PFSK-1 (cell line): ENCODE results near the gene MYH13.

ENCODE experiments used
- FOXP2 ChIP-seq: optimal IDR thresholded peaks from 2 replicates; pipeline ENCODE3; 2011; ENCODE audit warnings: borderline replicate concordance, control low read depth, inconsistent platforms; ENCODE audit not compliant: insufficient read depth; ENCODE audit errors: extremely low read length, extremely low read depth
- POLR2AphosphoS5 ChIP-seq: IDR thresholded peaks from 2 replicates; pipeline ENCODE4 v1.6.1; 2012; ENCODE audit warnings: low read depth, mild to moderate bottlenecking, control low read depth, low read length, moderate library complexity
- SIN3A ChIP-seq: IDR thresholded peaks from 2 replicates; pipeline ENCODE4 v1.6.1; 2012; ENCODE audit warnings: mild to moderate bottlenecking, low read length, moderate library complexity, borderline replicate concordance; ENCODE audit not compliant: insufficient read depth
- TAF1 ChIP-seq: IDR thresholded peaks from 2 replicates; pipeline ENCODE4 v1.6.1; 2012; ENCODE audit warnings: low read length, control low read depth, borderline replicate concordance; ENCODE audit not compliant: insufficient read depth
- TF ChIP-seq, protein P1 (sequence below), 2 experiments: IDR thresholded peaks; 2 replicates each; pipeline versions ENCODE4 v1.6.1 to v1.8.0; 2011 to 2012; ENCODE audit warnings: low read depth in 2 of 2, low read length in 2 of 2, control low read depth in 1 of 2, inconsistent platforms in 1 of 2, mild to moderate bottlenecking in 1 of 2, moderate library complexity in 1 of 2; ENCODE audit not compliant: insufficient read depth in 1 of 2

DNA sequence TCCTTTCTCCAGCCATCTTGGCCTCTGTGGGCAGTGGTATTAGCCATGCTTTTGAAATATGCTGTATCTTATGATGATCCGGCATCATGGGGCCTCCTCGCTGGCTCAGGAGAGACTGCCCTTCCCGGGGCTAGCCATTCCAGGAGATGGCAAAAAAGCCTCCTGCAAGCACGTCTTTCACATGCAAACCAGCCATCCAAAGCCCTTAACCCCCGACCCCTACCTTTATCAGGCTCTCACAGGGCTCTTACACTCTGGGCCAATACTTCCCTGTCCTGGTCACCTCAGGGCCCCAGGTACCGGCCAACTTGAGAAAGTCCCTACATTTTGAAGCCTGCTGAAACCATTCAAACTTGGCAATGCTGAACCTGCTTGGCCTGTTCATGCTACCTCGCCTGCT, 36.4 kb downstream of the MYH13 start:
- TF ChIP-seq TAF1 (no peak), POLR2AphosphoS5 (no peak), SIN3A (no peak), FOXP2 (no peak)
- TF ChIP-seq, protein P1, sequence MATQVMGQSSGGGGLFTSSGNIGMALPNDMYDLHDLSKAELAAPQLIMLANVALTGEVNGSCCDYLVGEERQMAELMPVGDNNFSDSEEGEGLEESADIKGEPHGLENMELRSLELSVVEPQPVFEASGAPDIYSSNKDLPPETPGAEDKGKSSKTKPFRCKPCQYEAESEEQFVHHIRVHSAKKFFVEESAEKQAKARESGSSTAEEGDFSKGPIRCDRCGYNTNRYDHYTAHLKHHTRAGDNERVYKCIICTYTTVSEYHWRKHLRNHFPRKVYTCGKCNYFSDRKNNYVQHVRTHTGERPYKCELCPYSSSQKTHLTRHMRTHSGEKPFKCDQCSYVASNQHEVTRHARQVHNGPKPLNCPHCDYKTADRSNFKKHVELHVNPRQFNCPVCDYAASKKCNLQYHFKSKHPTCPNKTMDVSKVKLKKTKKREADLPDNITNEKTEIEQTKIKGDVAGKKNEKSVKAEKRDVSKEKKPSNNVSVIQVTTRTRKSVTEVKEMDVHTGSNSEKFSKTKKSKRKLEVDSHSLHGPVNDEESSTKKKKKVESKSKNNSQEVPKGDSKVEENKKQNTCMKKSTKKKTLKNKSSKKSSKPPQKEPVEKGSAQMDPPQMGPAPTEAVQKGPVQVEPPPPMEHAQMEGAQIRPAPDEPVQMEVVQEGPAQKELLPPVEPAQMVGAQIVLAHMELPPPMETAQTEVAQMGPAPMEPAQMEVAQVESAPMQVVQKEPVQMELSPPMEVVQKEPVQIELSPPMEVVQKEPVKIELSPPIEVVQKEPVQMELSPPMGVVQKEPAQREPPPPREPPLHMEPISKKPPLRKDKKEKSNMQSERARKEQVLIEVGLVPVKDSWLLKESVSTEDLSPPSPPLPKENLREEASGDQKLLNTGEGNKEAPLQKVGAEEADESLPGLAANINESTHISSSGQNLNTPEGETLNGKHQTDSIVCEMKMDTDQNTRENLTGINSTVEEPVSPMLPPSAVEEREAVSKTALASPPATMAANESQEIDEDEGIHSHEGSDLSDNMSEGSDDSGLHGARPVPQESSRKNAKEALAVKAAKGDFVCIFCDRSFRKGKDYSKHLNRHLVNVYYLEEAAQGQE (IDR thresholded peaks at IDR 0.05; ENCODE audit: insufficient read depth in 1 of 2, low read depth in 2 of 2, low read length in 2 of 2): no peak
